Measurements from ENCODE around the gene KANK2.
"Not testable (repeated sequence)": the region's sequence is repeated elsewhere in the genome, so short reads cannot be mapped to it uniquely, and the experiment has no call there.

The KANK2 gene

DNA sequence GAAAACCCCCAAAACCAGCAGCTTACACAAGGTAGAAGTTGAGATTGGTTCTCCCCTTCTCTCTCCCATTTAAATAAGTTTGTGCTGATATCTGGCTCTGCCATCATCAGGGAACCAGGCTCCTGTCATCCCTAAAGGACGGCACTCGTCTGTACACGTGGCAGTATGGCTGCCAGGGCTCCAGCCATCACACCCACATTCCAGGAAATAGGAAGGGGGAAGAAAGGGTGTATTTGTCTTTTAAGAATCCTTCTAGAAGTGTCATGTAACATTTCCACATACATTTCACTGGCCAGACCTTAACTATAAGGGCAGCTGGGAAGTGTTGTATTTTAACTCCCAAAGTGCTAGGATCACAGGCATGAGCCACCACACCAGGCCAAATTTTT, 51.8 kb downstream of the KANK2 start:
- intact Hi-C loops (cut with DNase I) = no loop called here
- DNase-seq = no peak

DNA sequence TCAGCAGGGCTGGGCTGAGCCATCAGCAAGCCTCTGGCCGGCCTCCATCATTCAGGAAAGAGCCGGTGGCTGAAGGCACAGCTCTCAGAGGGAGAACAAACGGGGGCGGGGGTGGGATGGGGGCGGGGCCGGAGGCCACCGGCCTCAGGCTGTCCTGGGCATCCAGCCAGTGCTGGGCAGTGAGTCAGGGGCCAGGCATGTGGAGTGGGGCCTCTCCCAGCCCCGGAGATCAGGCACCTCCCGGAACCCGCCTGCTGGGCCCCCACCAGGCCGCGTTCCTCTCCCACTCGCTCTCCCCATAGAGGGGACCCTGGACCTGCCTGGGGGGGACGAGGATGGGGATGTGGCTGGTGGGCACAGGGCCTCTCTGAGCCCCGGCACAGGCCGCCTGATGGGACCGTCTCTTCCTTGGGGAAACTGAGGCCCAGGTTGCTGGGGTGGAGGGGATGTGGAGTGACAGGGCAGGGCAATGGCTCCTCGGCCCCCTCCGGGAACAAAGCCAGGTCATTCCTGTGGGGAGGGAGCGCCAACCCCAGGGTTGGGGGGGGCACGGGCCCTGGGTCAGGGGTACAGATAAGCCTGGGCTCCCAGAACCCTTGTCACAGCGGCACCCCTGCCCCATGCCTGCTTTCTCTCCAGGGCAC, 54.7 kb downstream of the KANK2 start:
- peak in 5 of 10 donors; percentile 36 to 87 (median 51) for DNase-seq
- intact Hi-C loops (cut with DNase I) = no loop called here

DNA sequence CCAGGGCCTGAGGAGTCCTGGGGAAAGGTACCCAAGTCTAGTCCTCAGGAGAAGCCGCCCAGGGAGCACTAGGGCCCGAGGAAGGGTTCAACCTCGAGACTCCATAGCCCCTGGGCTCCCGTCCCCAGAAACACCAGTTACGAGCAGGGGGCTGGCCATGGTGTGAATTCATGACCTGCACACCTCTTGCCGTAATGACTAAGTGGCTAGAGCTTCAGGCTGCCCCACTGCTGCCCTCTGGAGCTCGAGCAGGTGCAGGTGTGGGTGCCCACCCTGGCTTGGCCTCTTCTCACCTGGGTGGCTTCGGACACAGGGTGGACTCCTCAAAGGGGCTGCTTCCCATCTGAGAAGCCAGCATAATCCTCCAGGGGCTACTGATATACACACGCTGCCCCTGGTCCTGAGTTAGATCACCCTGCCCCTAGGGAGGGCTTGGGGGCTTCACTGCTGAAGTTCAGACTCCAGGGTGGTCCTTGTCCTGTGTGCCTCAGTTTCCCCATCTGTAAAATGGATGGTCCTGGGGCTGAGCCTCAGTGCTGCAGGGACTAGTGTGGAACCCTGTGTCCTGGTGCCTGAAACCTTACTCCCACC, 55.3 kb downstream of the KANK2 start:
- intact Hi-C loops (cut with DNase I) = no loop called here
- no peak for DNase-seq

DNA sequence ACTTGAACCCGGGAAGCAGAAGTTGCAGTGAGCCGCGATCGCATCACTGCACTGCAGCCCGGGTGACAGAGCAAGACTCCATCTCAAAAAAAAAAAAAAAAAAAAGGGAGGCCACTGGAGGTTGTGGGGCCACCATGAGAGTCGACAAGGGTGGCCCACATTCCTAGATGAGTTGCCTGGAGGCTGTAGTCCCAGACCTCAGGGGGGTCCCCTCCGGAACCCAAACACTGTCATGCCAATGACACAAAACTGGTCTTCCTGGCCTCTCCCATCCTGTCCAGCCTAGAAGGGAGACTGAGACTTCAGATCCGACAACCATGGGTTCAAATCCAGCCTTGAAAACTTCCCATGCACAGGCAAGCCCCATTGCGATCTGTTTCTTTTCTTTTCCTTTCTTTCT, 56.4 kb downstream of the KANK2 start:
- intact Hi-C loops (cut with DNase I) = no loop called here

DNA sequence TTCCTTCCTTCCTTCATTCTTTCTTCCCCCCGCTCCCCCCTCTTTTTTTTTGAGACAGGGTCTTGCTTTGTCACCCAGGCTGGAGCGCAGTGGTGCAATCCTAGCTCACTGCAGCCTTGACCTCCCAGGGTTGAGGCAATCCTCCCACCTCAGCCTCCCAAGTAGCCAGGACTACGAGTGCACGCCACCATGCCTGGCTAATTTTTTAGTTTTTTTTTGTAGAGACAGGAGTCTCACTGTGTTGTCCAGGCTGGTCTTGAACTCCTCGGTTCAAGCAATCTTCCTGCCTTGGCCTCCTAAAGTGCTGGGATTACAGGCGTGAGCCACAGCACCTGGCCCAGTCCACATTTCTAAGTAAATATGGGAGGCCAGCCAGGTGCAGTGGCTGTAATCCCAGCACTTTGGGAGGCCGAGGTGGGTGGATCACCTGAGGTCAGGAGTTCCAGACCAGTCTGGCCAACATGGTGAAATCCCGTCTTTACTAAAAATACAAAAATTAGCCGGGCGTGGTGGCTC, 57.3 kb downstream of the KANK2 start:
- intact Hi-C loops (cut with DNase I); DNase-seq: not testable (repeated sequence)

More for the DNA sequence above, 56.4 kb downstream of the KANK2 start:
- no peak for DNase-seq

DNA sequence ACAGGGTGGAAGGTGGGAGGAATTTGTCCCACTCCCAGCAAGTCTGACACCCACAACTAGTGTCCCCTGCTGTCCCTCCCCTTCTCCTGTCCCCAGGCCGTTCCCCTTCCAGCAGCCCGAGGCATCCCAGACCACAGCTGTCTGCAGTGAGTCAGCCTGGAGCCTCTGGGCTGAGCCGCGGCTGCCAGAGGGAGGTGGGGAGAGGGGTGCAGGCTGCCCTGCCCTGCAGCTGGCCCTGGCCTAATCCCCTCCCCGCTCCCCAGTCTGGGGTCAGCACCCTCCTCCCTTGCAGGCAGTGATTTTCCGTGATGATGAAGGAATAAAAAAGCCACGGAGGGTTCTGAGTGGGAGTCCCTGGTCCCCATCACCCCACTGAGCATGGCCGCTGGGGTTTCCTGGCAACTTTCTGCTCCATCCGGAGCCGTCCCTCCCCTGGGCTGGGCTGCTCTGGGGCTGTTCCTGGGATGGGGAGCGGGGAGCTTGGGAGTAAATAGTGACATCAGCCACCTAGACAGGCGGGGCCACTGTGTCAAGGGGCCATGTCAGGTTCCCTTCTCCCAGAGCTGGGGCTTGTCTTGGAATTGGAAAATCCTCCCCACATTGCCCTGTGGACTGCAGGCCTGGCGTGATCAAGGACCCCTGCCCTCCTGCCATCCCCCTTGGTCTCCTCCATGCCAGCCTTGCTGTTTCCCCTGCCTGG, 58.6 kb downstream of the KANK2 start:
- intact Hi-C loops (cut with DNase I) = loop anchor here (1.0 to 10.0 kb wide), 3 partner anchors 65 to 306 kb away; no protein-coding TSS in a partner anchor
- peak in 8 of 10 donors; percentile 25 to 93 (median 66) for DNase-seq

DNA sequence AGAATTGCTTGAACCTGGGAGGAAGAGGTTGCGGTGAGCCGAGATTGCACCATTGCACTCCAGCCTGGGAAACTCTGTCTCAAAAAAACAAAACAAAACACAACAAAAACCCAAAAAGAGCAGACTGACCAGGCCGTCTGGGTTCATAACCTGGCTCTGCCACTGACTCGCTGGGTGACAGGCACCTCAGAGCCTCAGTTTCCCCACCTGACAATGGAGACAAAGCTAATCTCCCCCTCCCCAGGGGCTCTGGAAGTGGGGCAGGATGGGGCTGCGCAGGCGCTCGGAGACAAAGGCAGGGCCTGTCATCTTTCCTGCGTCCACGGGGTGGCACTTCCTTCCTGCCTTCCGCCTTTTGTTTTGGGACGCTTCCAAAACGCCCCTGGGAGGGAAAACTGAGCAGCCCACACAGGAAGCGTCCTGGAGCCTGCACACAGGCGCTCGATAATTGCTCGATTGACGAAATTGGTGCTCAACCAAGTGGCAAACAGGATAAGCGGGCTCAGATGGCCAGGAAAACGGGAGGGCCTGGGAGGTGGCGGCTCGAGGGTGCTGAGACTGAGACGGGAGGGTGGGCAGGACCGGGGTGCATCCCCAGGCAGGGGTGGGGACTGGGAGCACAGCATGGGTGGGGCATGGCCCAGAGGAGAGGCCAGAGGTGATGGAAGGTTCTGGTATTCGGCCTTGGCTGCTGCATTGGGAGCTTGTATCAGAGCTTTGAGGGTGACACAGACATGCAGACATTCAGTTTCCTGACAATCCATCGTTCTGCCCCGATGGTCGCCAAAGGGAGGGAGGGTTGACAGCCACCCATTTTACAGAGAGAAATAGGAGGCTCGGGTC, 59.6 kb downstream of the KANK2 start:
- DNase-seq = peak; percentile 69 to 96 (median 79)
- intact Hi-C loops (cut with DNase I) = loop anchor here (1.0 to 10.0 kb wide), 3 partner anchors 66 to 307 kb away; no protein-coding TSS in a partner anchor

DNA sequence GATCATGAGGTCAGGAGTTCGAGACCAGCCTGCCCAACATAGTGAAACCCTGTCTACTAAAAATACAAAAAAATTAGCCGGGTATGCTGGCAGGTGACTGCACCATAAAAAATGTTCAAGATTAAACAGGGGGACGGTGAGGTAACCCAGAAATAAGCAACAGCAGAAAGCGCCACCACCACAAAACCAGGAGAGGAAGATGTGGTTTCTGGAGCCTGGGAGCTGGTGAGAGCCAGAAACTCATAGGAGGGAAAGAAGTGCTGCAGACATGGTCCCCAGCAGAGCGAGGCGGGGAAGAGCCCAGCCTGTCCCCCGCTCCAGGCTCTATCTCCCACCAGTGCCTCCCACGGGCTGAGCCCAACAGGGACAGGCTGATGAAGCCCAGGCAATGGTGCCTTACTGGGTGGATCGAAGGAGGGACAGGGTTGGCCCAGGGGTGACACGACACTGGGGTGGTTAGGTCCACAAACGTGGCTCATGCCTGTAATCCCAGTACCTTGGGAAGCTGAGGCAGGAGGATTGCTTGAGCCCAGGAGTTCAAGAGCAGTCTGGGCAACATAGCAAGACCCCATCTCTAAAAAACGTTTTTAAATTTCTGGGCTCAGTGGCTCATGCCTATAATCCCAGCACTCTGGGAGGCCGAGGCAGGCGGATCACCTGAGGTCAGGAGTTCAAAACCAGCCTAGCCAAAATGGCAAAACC, 60.8 kb downstream of the KANK2 start:
- intact Hi-C loops (cut with DNase I) = loop anchor here (10.0 kb wide), 2 partner anchors 192 to 308 kb away; no protein-coding TSS in a partner anchor
- DNase-seq = no peak

DNA sequence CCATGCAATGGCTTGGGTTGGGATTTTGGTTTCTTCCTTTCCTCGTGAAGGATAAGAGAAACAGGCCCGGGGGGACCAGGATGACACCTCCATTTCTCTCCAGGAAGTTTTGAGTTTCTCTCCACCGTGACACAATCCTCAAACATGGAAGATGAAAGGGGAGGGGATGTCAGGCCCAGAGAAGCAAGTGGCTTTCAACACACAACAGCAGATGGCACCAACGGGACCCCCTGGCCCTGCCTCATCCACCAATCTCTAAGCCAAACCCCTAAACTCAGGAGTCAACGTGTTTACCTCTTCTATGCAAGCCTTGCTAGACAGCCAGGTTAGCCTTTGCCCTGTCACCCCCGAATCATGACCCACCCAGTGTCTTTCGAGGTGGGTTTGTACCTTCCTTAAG, 65.9 kb downstream of the KANK2 start:
- DNase-seq = no peak

DNA sequence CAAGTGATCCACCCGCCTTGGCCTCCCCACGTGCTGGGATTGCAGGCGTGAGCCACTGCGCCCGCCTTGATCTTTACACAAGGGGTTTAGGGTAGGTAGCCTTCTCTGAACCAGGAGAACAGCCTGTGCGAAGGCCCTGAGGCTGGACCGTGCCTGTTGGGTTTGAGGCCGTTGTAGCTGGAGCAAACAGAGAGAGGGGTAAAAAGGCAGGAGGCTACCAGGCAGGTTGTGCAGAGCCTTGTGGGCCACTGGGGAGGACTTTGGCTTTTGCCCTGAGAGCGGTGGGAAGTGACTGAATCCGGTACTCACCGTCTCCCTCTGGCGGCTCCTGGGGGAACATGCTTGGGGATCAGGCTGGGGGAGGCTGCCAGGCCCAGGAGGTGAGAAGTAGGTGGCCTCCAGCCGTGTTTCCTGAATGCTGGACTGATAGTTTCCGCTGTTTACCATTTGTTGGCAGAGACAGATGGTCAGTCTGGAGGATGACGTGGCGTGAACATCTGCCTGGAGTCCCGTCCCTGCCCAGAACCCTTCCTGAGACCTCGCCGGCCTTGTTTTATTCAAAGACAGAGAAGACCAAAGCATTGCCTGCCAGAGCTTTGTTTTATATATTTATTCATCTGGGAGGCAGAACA, 66.4 kb downstream of the KANK2 start:
- DNase-seq = peak; percentile 33 to 96 (median 77)
- intact Hi-C loops (cut with DNase I) = loop anchor here (5.0 to 10.0 kb wide), 3 partner anchors 94 to 314 kb away; no protein-coding TSS in a partner anchor

More for the DNA sequence above, 65.9 kb downstream of the KANK2 start:
- intact Hi-C loops (cut with DNase I) = loop anchor here (5.0 to 10.0 kb wide), 3 partner anchors 94 to 313 kb away; no protein-coding TSS in a partner anchor

DNA sequence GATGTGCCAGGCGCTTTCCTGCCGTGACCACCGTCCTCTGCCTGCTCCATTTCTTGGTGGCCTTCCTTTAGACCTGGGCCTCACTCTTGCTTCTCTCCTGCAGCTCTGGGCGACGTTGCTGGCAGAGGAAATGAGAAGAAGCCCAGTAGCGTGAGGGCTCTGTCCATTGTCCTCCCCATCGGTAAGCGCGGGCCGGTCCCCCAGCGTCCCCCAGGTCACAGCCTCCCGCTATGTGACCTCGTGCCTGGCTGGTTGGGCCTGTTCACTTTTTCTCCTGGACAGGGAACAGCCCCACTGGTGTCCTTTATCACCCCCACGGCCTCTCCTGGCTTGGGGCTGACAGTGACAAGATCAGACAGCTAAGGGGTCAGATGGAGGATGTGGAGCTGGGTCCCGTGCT, 69.4 kb downstream of the KANK2 start:
- intact Hi-C loops (cut with DNase I) = no loop called here
- no peak for DNase-seq

DNA sequence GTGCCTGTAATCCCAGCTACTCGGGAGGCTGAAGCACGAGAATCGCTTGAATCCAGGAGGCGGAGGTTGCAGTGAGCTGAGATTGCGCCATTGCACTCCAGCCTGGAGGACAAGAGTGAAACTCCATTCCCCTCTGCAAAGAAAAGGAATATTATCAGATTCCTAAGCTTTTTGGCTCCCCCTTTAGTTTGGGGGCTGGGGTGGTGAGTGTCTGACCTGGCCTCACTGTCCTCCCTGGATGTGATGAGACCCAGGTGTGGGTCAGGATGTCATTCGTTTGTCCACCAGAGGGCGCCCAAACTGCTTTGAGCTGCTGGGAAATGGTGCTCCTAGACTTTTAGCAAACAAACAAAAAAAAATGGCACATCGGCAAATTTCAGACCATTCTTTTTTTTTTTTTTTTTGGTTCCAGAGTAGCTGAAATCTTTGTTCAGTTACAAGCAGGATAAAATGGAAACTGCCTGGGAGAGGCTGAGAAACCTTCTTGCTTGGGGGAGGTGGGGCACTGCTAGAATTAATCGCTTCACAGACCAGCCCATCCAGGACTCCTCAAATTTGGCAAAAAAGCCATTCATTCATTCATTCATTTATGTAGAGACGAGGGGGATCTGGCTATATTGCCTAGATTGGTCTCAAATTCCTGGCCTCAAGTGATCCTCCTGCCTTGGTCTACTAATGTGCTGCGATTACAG, 71.2 kb downstream of the KANK2 start:
- intact Hi-C loops (cut with DNase I) = no loop called here

DNA sequence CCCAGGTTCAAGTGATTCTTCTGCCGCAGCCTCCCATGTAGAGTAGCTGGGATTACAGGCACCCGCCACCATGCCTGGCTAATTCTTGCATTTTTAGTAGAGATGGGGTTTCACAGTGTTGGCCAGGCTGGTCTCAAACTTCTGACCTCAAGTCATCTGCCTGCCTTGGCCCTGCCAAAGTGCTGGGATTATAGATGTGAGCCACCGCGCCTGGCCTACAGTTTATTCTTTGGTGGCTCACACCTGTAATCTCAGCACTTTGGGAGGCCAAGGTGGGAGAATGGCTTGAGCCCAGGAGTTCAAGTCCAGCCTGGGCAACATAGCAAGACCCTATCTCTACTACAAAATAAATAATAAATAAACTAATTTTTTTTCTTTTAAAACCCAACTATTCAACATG, 73.2 kb downstream of the KANK2 start:
- DNase-seq; intact Hi-C loops (cut with DNase I): not testable (repeated sequence)

More for the DNA sequence above, 71.2 kb downstream of the KANK2 start:
- DNase-seq = peak; percentile 43 to 95 (median 79)

DNA sequence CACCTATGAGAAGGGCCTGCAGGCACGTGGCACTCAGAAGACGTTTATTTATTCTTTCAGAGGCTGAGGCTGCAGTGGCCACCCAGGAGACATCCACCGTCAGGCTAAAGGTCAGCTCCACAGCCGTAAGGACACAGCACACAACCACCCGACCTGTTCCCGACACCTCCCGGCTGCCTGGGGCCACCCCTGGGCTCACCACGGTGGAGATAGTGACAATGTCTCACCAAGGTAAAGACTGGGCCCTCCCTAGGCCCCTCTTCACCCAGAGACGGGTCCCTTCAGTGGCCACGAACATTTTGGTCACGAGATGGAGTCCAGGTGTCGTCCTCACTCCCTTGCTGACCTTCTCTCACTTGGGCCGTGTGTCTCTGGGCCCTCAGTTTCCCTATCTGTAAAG, 74.2 kb downstream of the KANK2 start:
- no peak for DNase-seq
- intact Hi-C loops (cut with DNase I) = no loop called here

DNA sequence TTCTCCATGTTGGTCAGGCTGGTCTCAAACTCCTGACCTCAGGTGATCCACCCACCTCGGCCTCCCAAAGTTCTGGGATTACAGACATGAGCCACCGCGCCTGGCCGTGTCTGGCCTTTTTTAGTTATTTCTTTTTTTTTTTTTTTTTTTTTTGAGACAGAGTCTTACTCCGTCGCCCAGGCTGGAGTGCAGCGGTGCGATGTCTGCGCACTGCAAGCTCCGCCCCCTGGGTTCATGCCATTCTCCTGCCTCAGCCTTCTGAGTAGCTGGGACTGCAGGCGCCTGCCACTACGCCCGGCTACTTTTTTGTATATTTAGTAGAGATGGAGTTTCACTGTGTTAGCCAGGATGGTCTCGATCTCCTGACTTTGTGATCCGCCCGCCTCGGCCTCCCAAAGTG, 75.4 kb downstream of the KANK2 start:
- intact Hi-C loops (cut with DNase I) = not testable (repeated sequence)

DNA sequence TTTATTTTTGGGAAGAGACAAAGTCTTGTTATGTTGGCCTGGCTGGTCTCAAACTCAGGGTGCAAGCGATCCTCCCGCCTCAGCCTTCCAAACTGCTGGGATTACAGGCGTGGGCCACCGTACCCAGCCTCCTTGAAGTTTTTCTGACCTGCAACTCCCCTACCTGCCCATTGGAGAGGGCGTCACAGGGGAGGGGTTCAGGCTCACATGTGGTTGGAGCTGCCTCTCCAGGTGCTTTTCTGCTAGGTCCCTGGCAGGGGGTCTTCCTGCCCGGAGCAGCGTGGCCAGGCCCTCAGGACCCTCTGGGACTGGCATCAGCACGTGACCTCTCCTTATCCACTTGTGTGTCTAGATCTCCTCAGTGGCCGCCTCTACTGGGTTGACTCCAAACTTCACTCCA, 80.8 kb downstream of the KANK2 start:
- intact Hi-C loops (cut with DNase I) = no loop called here
- DNase-seq = no peak

More for the DNA sequence above, 75.4 kb downstream of the KANK2 start:
- not testable (repeated sequence) for DNase-seq

DNA sequence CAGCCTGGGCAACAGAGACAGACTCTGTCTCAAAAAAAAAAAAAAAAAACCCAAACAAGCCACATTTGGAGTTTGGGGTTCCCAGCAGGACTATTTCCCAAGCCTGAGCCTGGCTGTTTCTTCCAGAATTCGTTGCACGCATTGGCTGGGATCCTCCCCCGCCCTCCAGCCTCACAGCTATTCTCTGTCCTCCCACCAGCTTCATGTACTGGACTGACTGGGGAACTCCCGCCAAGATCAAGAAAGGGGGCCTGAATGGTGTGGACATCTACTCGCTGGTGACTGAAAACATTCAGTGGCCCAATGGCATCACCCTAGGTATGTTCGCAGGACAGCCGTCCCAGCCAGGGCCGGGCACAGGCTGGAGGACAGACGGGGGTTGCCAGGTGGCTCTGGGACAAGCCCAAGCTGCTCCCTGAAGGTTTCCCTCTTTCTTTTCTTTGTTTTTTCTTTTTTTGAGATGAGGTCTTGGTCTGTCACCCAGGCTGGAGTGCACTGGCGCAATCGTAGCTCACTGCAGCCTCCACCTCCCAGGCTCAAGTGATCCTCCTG, 81.4 kb downstream of the KANK2 start:
- DNase-seq = peak in 3 of 10 donors; percentile 25 to 36 (median 27)
- intact Hi-C loops (cut with DNase I) = no loop called here

DNA sequence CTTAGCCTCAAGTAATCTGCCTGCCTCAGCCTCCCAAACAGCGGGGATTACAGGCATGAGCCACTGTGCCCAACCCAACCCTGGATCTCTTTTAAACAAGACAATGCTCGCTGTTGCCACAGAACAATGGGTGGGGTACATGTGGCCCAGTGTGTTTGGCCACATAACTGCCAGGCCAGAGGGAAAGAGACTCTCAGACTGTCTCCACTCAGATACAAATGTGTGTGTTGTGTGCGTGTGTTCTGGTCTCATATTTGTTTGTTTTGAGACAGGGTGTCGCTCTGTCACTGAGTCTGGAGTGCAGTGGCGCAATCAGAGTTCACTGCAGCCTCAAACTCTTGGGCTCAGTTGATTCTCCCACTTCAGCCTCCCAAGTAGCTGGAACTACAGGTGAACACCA, 82.3 kb downstream of the KANK2 start:
- intact Hi-C loops (cut with DNase I) = no loop called here
- no peak for DNase-seq

Data from posterior cingulate gyrus (tissue), 11 donors.